DND-41 (cell line): Measurements from ENCODE around the gene BDNF.

Source experiments
- EZH2 ChIP-seq: IDR thresholded peaks from 3 replicates; pipeline ENCODE4 v1.6.1; 2012; ENCODE audit warnings: borderline replicate concordance, low read depth, mild to moderate bottlenecking, moderate library complexity, low read length, inconsistent platforms; ENCODE audit not compliant: severe bottlenecking
- TF ChIP-seq, protein P1 (sequence below): IDR thresholded peaks from 2 replicates; pipeline ENCODE4 v1.5.1; 2012; ENCODE audit warnings: borderline replicate concordance, low read length, moderate library complexity, mild to moderate bottlenecking; ENCODE audit not compliant: poor library complexity, severe bottlenecking; ENCODE audit errors: extremely low read depth

GRCh38 chr11:27619763-27620335, 80.4 kb downstream of the BDNF start:
- TF ChIP-seq, protein P1, sequence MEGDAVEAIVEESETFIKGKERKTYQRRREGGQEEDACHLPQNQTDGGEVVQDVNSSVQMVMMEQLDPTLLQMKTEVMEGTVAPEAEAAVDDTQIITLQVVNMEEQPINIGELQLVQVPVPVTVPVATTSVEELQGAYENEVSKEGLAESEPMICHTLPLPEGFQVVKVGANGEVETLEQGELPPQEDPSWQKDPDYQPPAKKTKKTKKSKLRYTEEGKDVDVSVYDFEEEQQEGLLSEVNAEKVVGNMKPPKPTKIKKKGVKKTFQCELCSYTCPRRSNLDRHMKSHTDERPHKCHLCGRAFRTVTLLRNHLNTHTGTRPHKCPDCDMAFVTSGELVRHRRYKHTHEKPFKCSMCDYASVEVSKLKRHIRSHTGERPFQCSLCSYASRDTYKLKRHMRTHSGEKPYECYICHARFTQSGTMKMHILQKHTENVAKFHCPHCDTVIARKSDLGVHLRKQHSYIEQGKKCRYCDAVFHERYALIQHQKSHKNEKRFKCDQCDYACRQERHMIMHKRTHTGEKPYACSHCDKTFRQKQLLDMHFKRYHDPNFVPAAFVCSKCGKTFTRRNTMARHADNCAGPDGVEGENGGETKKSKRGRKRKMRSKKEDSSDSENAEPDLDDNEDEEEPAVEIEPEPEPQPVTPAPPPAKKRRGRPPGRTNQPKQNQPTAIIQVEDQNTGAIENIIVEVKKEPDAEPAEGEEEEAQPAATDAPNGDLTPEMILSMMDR: no peak
- TF ChIP-seq EZH2: no peak
